ENCODE results near the gene NMNAT3.

The NMNAT3 gene

DNA sequence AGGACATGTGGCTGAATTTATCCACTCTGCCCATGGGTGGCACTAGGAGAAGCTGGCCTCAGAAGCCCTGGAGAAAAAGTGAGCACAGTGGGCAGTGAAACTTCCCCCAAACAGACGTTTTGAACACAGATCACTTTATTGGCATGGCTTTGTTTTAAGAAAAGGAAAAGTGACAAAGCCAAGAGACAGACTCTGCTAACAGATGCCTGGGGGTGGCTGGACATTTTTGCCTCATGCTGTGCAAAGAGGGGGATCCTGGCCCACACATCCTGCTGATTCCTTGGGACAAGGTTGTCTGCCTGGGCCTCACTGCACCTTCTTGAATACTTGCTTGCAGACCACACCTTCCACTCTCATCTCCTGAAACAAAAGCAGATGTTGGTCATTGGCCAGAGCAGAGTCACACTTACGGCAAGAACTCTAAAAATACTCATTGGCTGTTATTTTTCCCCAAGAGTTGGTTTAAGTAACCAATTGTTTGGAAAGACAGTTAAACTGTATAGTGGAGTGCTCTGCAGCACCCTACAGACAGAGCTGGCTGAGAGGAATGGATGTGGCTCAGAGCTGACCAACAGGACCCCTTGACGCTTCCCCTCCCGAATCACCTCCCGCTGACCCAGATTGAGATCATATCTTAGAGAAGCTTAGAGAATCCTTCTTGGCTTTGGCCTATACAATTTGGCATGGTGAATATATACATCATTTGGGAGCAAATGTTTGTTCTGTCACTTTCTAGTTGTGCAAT, 160.3 kb downstream of the NMNAT3 start:
- no peak for DNase-seq

- no peak for DNase-seq
Observed at GRCh38 chr3:139514741-139515140, 163.0 kb downstream of the NMNAT3 start.

Data from HCEC 1CT (cell line).